Prostate gland (tissue), 2 donors: ENCODE results near the gene PGAM1. TPM values are rescaled to one million over a fixed set of nuclear protein-coding genes. Genes with fewer than 3 reads are reported as not detected.
A peak's percentile ranks its signal among the peaks of the same experiment; 100 is the strongest.

Experiments used
- DNase-seq: peaks from one replicate; pipeline ENCODE4 v3.0.0-alpha.2; 2019; ENCODE audit warnings: low spot score
- H3K27ac ChIP-seq, 2 donors: fragments of 200-600 bp; sonication (generic); 2 replicates each; pipeline ENCODE4 v1.5.1; 2017 to 2019
- H3K27me3 ChIP-seq: fragments of 200-600 bp; sonication (generic); replicated peaks from 2 replicates; pipeline ENCODE4 v1.5.1; 2019; ENCODE audit not compliant: insufficient read depth
- H3K36me3 ChIP-seq, 2 donors: fragments of 200-600 bp; sonication (generic); 1 replicate in 1 of 2; 2 replicates in 1 of 2; pipeline versions ENCODE4 v1.5.1 to v1.8.1; 2017 to 2019
- H3K4me1 ChIP-seq: fragments of 200-600 bp; sonication (generic); replicated peaks from 2 replicates; pipeline ENCODE4 v1.5.1; 2019
- H3K4me3 ChIP-seq, 2 donors: fragments of 200-600 bp; sonication (generic); 2 replicates each; pipeline ENCODE4 v1.5.1; 2017 to 2019
- H3K9me3 ChIP-seq: fragments of 200-600 bp; sonication (generic); 2 replicates; pipeline ENCODE4 v1.5.1; 2017
- POLR2A ChIP-seq: fragments of 450-650 bp; IDR thresholded peaks from one replicate; pipeline ENCODE4 v1.6.1; 2016; ENCODE audit warnings: antibody characterized with exemption, mild to moderate bottlenecking
- POLR2AphosphoS5 ChIP-seq: sonication (generic); formaldehyde crosslinking; IDR thresholded peaks from one replicate; pipeline ENCODE4 v1.6.1; 2017; ENCODE audit warnings: antibody characterized with exemption
- WGBS: methylation state at CpG from one replicate; pipeline ENCODE4 v1.1.5; 2018; 5-methylcytosine and 5-hydroxymethylcytosine counted together
- intact Hi-C: fragments of 100-400 bp; cut with DNase I; formaldehyde crosslinking; loops from one replicate; pipeline ENCODE4 v1.14.2; 2022
- total RNA-seq, 2 donors: library from RNA; depleted of rRNA; stranded (reverse); fragments of >200 nt; gene quantifications; one replicate each; pipeline ENCODE4 v1.1.0, GENCODE V29; 2016
- TF ChIP-seq, protein P1 (sequence below), 4 experiments: fragments of 200-600 bp in 2 of 4; fragments of 450-650 bp in 2 of 4; sonication (generic) in 2 of 4; IDR thresholded peaks; 1 replicate in 3 of 4; 2 replicates in 1 of 4; pipeline ENCODE4 v1.5.1; 2016 to 2019; ENCODE audit warnings: antibody characterized with exemption in 4 of 4, mild to moderate bottlenecking in 2 of 4, moderate library complexity in 2 of 4

PGAM1 gene
- total RNA-seq, 2 donors from 2014 or later = 198 to 277 TPM

DNA sequence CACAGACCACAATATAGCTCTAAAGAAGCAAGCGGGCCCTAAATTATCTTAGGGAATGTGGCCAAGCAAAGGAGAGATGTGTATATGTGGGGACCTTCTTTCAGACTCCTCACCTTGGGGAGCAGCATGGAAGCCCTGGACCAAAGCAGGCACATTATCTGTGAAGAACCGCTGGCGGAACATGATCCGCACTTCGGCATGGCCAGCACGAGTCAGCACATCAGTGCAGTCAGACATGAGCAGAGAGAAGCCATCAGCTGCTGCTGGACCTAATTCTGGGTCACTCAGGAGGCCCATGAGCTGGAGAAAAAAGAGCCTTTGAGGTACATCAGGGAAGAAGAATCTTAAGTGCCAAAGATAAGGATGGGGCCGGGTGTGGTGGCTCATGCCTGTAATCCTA lies 33.9 kb downstream of the PGAM1 start:
- Histone ChIP-seq H3K4me1 (peaks cover 4% of the 10 kb centered on the region), H3K4me3 (no peak overlapping the region), H3K27me3 (no peaks in the 10 kb centered on the region), H3K9me3 (no peaks in the 10 kb centered on the region), H3K27ac (no peak overlapping the region), H3K36me3 (peaks cover 23% of the 10 kb centered on the region in 2 donors)
- WGBS = 91% methylated on average over 7 of the region's 7 CpGs
- DNase-seq = no peak
- intact Hi-C loops = loop anchor here (5.0 kb wide), 1 partner anchor 152 kb away; no protein-coding TSS in a partner anchor
- TF ChIP-seq POLR2AphosphoS5 (no peak), POLR2A (no peak)
- TF ChIP-seq, protein P1, sequence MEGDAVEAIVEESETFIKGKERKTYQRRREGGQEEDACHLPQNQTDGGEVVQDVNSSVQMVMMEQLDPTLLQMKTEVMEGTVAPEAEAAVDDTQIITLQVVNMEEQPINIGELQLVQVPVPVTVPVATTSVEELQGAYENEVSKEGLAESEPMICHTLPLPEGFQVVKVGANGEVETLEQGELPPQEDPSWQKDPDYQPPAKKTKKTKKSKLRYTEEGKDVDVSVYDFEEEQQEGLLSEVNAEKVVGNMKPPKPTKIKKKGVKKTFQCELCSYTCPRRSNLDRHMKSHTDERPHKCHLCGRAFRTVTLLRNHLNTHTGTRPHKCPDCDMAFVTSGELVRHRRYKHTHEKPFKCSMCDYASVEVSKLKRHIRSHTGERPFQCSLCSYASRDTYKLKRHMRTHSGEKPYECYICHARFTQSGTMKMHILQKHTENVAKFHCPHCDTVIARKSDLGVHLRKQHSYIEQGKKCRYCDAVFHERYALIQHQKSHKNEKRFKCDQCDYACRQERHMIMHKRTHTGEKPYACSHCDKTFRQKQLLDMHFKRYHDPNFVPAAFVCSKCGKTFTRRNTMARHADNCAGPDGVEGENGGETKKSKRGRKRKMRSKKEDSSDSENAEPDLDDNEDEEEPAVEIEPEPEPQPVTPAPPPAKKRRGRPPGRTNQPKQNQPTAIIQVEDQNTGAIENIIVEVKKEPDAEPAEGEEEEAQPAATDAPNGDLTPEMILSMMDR (IDR thresholded peaks at IDR 0.05) = no peak

DNA sequence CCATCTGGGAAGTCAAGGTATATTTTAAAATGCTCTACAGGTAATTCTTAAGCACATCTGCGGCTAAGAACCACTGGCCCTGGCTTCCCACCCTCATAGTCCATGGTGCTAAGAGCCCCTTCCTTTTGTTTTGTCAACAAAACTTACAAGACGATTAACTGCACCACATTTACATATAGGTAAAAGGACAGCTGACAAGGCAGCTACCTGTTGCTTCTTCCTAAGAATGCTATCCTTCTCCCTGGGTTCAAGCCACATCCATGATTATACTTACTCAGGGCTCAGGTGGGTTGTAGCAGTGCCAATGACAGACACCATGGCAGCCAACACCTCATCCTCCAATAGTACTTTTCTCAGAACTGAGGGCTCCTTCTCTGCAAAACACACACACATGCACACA lies 36.3 kb downstream of the PGAM1 start:
- Histone ChIP-seq H3K4me3 (no peak overlapping the region), H3K27me3 (no peaks in the 10 kb centered on the region), H3K9me3 (no peaks in the 10 kb centered on the region), H3K36me3 (peaks cover 32 to 37% of the 10 kb centered on the region in 2 donors), H3K27ac (no peak overlapping the region), H3K4me1 (peaks cover 4% of the 10 kb centered on the region)
- intact Hi-C loops = loop anchor here (2.0 to 5.0 kb wide), 2 partner anchors 90 to 150 kb away; no protein-coding TSS in a partner anchor
- TF ChIP-seq POLR2AphosphoS5 (no peak), POLR2A (no peak)
- TF ChIP-seq, protein P1 (IDR thresholded peaks at IDR 0.05) = no peak
- WGBS = 90% methylated on average over 2 of the region's 2 CpGs
- DNase-seq = no peak

DNA sequence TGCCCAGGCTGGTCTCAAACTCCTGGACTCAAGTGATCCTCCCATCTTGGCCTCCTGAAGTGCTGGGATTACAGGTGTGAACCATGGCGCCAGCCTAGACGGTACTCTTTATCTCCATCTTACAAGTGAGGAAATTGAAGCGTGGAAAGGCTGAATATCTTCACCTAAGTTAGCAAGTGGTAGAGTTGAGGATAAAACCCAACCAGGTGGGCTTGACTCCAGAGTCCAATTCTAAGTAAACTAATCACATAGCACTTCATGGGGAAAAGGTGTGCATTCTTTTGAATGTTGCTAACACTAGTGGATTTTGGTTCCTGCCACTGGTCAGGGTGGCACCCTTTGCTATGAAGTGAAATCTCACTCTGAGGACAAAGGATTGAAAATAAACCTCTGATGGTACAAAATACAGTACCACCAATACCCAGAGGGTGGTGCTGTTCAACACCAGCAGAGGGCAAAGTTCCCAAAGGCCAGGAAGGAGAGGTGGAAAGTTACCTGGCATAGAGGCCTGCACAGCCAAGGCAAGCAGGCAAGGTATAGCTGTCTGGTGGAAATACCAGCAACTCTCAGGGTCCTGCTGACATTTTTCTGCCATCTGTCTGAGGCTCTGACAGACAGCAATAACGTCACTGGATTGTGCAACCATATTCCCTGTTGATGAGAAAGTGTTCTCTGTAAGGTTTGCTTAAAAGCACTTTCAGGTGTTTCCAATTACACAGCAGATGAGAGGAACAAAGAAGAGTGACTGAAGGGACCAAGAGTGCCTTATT lies 37.6 kb downstream of the PGAM1 start:
- TF ChIP-seq POLR2A (no peak), POLR2AphosphoS5 (peak; percentile 71)
- TF ChIP-seq, protein P1 (IDR thresholded peaks at IDR 0.05) = peak; percentile 68 to 90 (median 82)
- H3K4me1 ChIP-seq = peaks cover 4% of the 10 kb centered on the region
- intact Hi-C loops = loop anchor here (2.0 to 5.0 kb wide), 2 partner anchors 89 to 149 kb away; no protein-coding TSS in a partner anchor
- H3K27me3 ChIP-seq = no peaks in the 10 kb centered on the region
- H3K4me3 ChIP-seq = no peak overlapping the region
- peak overlapping the region in 1 of 2 donors; percentile 9 for H3K27ac ChIP-seq
- DNase-seq = peak; percentile 55
- WGBS = 70% methylated on average over 4 of the region's 4 CpGs
- H3K36me3 ChIP-seq = peaks cover 26 to 37% of the 10 kb centered on the region in 2 donors
- H3K9me3 ChIP-seq = no peaks in the 10 kb centered on the region

DNA sequence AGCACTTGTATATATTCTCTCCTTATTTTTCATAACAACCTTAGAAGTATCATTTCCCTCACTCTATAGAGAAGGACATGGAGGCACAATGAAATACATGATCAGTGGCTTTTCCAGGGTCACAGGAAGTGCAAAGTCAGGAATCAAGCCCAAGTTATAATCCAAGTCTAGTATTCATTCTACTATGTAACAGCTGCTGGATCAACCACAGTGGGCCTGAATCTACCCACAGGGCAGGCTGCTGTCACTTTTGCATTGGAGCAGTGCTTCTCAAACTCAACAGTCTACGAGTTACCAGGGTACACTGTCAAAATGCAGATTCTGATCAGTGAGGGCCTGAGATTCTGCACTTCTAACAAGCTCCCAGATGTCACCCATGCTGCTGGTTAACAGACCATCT lies 38.2 kb downstream of the PGAM1 start:
- no peaks in the 10 kb centered on the region for H3K27me3 ChIP-seq
- intact Hi-C loops = loop anchor here (5.0 kb wide), 1 partner anchor 148 kb away; no protein-coding TSS in a partner anchor
- H3K4me1 ChIP-seq = peaks cover 4% of the 10 kb centered on the region
- H3K36me3 ChIP-seq = peaks cover 20 to 31% of the 10 kb centered on the region in 2 donors
- TF ChIP-seq POLR2AphosphoS5 (no peak), POLR2A (no peak)
- TF ChIP-seq, protein P1 (IDR thresholded peaks at IDR 0.05) = no peak
- H3K27ac ChIP-seq = peak overlapping the region in 1 of 2 donors; percentile 9
- WGBS = 72% methylated on average over 1 of the region's 1 CpG
- H3K4me3 ChIP-seq = no peak overlapping the region
- no peak for DNase-seq
- H3K9me3 ChIP-seq = no peaks in the 10 kb centered on the region
